ENCODE results near the gene ADAM17. TPM values are rescaled to one million over a fixed set of nuclear protein-coding genes. Genes with fewer than 3 reads are reported as not detected.
A peak's percentile ranks its signal among the peaks of the same experiment; 100 is the strongest.
"Not testable (repeated sequence)": the region's sequence is repeated elsewhere in the genome, so short reads cannot be mapped to it uniquely, and the experiment has no call there.

ADAM17 gene
- 21.2 and 21.9 TPM in 2 replicates for total RNA-seq (2014; rRNA removed; shearing (Covaris generic))

DNA sequence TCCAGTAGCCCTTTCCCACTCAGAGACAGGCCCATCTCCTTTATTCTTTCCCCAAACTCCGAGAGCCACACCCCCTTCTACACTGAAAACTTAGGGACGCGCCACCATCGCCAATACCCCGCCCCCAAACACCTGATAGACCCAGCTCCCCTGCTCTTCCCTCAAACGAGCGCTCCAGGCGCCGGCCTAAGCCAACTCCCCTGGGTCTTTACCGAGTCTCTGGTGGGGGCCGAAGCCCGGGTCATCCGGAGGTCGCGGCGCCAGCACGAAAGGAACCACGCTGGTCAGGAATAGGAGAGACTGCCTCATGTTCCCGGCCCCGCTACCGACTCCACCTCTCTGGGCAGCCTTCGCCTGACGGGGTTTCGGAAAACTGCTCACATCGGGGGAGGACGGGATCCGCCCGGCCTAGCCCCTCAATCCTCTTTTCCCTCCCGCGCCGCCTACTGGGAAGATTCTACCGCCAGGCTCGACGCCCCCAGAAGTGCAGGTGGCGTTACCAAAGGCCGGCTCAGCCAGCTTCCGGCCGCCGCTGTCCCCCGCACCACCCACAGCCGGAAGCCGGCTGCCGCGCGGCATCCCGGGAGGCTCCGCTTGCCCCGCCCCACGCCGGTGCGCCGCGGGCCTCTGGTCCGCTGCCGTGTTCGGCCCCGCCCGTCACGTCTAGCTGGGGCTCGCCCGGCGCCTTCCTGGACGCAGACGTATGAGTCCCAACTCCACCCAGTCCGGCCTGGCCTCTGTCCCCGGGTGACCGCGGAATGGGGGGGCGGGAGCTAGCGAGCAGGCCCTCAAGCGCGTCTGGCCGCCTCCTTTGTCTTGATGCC lies at the start of gene ADAM17:
Gene ADAM17 (minus strand): TSS at position 534 of the 824 bp plus-strand sequence. CDS start 225 bp downstream, at position 309.
- Histone ChIP-seq H3K36me3 (replicated peaks; ENCODE audit: control insufficient read depth, insufficient read depth, low read length) (no peaks in the 10 kb centered on the region; the same call in 1 of the 2 replicates), H3K27me3 (ENCODE audit: control insufficient read depth, insufficient read depth, low read length) (no peaks in the 10 kb centered on the region)
- peak; percentile 96 for DNase-seq

GRCh38 chr2:9602412-9602811 lies 46.8 kb upstream of the ADAM17 start:
- H3K36me3 ChIP-seq (replicated peaks; ENCODE audit: control insufficient read depth, insufficient read depth, low read length), result peaks cover 2% of the 10 kb centered on the region
- no peak overlapping the region for H3K4me3 ChIP-seq (ENCODE audit: insufficient read depth, low read depth, low read length)
- no peak for DNase-seq
- H3K27me3 ChIP-seq (ENCODE audit: control insufficient read depth, insufficient read depth, low read length), result no peaks in the 10 kb centered on the region

More for the DNA sequence above, at the start of gene ADAM17:
- peak within 1 kb of the TSS; percentile 66 for H3K4me3 ChIP-seq (ENCODE audit: insufficient read depth, low read depth, low read length)

DNA sequence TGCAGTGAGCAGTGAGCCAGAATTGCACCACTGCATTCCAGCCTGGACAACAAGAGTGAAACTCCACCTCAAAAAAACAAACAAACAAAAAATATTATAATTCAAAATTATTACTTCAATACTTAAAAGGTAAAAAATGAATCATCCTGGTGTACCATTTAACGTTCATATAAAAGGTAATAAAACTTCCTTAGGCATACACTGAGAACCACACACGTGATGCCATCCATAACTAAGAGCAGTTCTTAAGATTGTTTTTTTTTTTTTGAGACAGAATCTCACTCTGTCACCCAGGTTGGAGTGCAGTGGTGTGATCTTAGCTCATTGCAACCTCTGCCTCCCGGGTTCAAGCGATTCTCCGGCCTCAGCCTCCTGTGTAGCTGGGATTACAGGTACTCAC lies 45.8 kb upstream of the ADAM17 start:
- DNase-seq, result no peak
- H3K36me3 ChIP-seq (replicated peaks; ENCODE audit: control insufficient read depth, insufficient read depth, low read length), result peaks cover 2% of the 10 kb centered on the region
- no peak overlapping the region for H3K4me3 ChIP-seq (ENCODE audit: insufficient read depth, low read depth, low read length)
- no peaks in the 10 kb centered on the region for H3K27me3 ChIP-seq (ENCODE audit: control insufficient read depth, insufficient read depth, low read length)

- no peak overlapping the region for H3K4me3 ChIP-seq (ENCODE audit: insufficient read depth, low read depth, low read length)
- H3K36me3 ChIP-seq (replicated peaks; ENCODE audit: control insufficient read depth, insufficient read depth, low read length), result peaks cover 2% of the 10 kb centered on the region
- H3K27me3 ChIP-seq (ENCODE audit: control insufficient read depth, insufficient read depth, low read length), result no peaks in the 10 kb centered on the region
- no peak for DNase-seq
These were observed 43.8 kb upstream of the ADAM17 start for GRCh38 chr2:9599430-9599829.

GRCh38 chr2:9596621-9597311 lies 41.1 kb upstream of the ADAM17 start:
- no peak for DNase-seq
- Histone ChIP-seq H3K36me3 (replicated peaks; ENCODE audit: control insufficient read depth, insufficient read depth, low read length) (peaks cover 2% of the 10 kb centered on the region), H3K4me3 (ENCODE audit: insufficient read depth, low read depth, low read length) (no peak overlapping the region), H3K27me3 (ENCODE audit: control insufficient read depth, insufficient read depth, low read length) (no peaks in the 10 kb centered on the region)

- no peak overlapping the region for H3K4me3 ChIP-seq (ENCODE audit: insufficient read depth, low read depth, low read length)
- no peaks in the 10 kb centered on the region for H3K27me3 ChIP-seq (ENCODE audit: control insufficient read depth, insufficient read depth, low read length)
- H3K36me3 ChIP-seq (replicated peaks; ENCODE audit: control insufficient read depth, insufficient read depth, low read length), result peaks cover 1% of the 10 kb centered on the region
- DNase-seq, result no peak
These were observed 40.1 kb upstream of the ADAM17 start for GRCh38 chr2:9595746-9596145.

- DNase-seq; H3K27me3 ChIP-seq (ENCODE audit: control insufficient read depth, insufficient read depth, low read length); H3K36me3 ChIP-seq (replicated peaks; ENCODE audit: control insufficient read depth, insufficient read depth, low read length); H3K4me3 ChIP-seq (ENCODE audit: insufficient read depth, low read depth, low read length): not testable (repeated sequence)
These were observed 39.6 kb upstream of the ADAM17 start for GRCh38 chr2:9595256-9595655.

- peaks cover 4% of the 10 kb centered on the region for H3K36me3 ChIP-seq (replicated peaks; ENCODE audit: control insufficient read depth, insufficient read depth, low read length)
- H3K4me3 ChIP-seq (ENCODE audit: insufficient read depth, low read depth, low read length), result no peak overlapping the region
- no peak for DNase-seq
- no peaks in the 10 kb centered on the region for H3K27me3 ChIP-seq (ENCODE audit: control insufficient read depth, insufficient read depth, low read length)
These were observed 38.9 kb upstream of the ADAM17 start for GRCh38 chr2:9594366-9595054.

- Histone ChIP-seq H3K36me3 (replicated peaks; ENCODE audit: control insufficient read depth, insufficient read depth, low read length) (peaks cover 4% of the 10 kb centered on the region), H3K27me3 (ENCODE audit: control insufficient read depth, insufficient read depth, low read length) (no peaks in the 10 kb centered on the region), H3K4me3 (ENCODE audit: insufficient read depth, low read depth, low read length) (no peak overlapping the region)
- DNase-seq, result no peak
These were observed 38.3 kb upstream of the ADAM17 start for GRCh38 chr2:9593925-9594324.

- Histone ChIP-seq H3K4me3 (ENCODE audit: insufficient read depth, low read depth, low read length) (no peak overlapping the region), H3K36me3 (replicated peaks; ENCODE audit: control insufficient read depth, insufficient read depth, low read length) (peaks cover 4% of the 10 kb centered on the region), H3K27me3 (ENCODE audit: control insufficient read depth, insufficient read depth, low read length) (no peaks in the 10 kb centered on the region)
- no peak for DNase-seq
These were observed 37.1 kb upstream of the ADAM17 start for GRCh38 chr2:9592699-9593098.

DNA sequence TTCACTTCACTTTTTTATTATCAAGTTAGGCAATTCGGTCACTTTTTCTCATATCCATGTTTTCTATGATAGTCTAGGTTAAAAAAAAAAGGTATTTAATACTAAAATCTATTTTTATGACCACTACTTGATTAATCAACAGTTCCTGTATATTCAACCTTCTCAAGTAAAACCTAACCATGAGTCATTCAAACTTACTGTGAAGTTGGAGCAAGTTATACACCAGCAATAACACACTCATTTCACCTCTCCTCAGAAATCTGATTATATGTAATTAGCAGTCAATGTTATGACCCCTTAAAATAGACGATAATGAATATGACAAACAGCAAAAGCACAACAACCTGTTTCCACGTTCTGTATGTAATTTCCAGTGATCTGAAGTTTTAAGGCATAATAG lies 35.0 kb upstream of the ADAM17 start:
- DNase-seq, result no peak
- peaks cover 7% of the 10 kb centered on the region for H3K36me3 ChIP-seq (replicated peaks; ENCODE audit: control insufficient read depth, insufficient read depth, low read length)
- no peak overlapping the region for H3K4me3 ChIP-seq (ENCODE audit: insufficient read depth, low read depth, low read length)
- H3K27me3 ChIP-seq (ENCODE audit: control insufficient read depth, insufficient read depth, low read length), result no peaks in the 10 kb centered on the region

GRCh38 chr2:9586465-9586864 lies 30.8 kb upstream of the ADAM17 start:
- Histone ChIP-seq H3K27me3 (ENCODE audit: control insufficient read depth, insufficient read depth, low read length) (no peaks in the 10 kb centered on the region), H3K36me3 (replicated peaks; ENCODE audit: control insufficient read depth, insufficient read depth, low read length) (peaks cover 14% of the 10 kb centered on the region), H3K4me3 (ENCODE audit: insufficient read depth, low read depth, low read length) (no peak overlapping the region)
- no peak for DNase-seq

GRCh38 chr2:9585486-9585885 lies 29.9 kb upstream of the ADAM17 start:
- Histone ChIP-seq H3K36me3 (replicated peaks; ENCODE audit: control insufficient read depth, insufficient read depth, low read length) (peaks cover 13% of the 10 kb centered on the region), H3K27me3 (ENCODE audit: control insufficient read depth, insufficient read depth, low read length) (no peaks in the 10 kb centered on the region)
- no peak for DNase-seq

DNA sequence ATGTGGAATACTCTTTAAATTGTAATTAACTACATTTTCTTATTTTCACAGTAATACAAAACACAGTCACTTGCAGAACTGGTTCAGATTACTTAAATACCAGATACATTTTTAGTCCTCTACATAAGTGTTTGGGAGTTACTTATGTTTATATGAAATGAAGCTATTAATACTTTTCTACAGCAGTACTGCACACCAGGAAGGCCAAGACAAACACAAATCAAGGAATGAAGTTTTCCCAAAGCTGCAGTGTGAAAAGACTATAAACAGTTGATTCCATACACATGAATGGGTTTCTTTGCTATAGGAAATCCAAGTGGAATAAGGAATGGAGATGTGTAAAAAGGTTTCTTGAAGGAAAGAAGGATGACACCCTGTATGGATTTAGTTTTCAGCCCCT lies 29.3 kb upstream of the ADAM17 start:
- not testable (repeated sequence) for H3K4me3 ChIP-seq (ENCODE audit: insufficient read depth, low read depth, low read length); H3K27me3 ChIP-seq (ENCODE audit: control insufficient read depth, insufficient read depth, low read length); DNase-seq
- peaks cover 11% of the 10 kb centered on the region for H3K36me3 ChIP-seq (replicated peaks; ENCODE audit: control insufficient read depth, insufficient read depth, low read length)

More at GRCh38 chr2:9585486-9585885, 29.9 kb upstream of the ADAM17 start:
- no peak overlapping the region for H3K4me3 ChIP-seq (ENCODE audit: insufficient read depth, low read depth, low read length)
